SK-N-SH (cell line): ENCODE results near the gene CELSR3. TPM values are rescaled to one million over a fixed set of nuclear protein-coding genes. Genes with fewer than 3 reads are reported as not detected.

Experiments
- CTCF ChIA-PET: fragments of 300-600, 350-600 bp; formaldehyde crosslinking; extraction: SDS; loops from one replicate; lab custom pipeline; 2021; lab: Yijun Ruan, JAX
- POLR2A ChIA-PET: fragments of 350-600 bp; sonication (Branson Sonifier 250); formaldehyde crosslinking; extraction: SDS; loops from one replicate; lab custom pipeline; 2020; ENCODE audit warnings: antibody characterized with exemption, inconsistent platforms; lab: Yijun Ruan, JAX
- DNase-seq: peaks from one replicate; pipeline ENCODE4 v3.0.0; 2012
- H2AFZ ChIP-seq: fragments of 200-600 bp; sonication (generic); 2 replicates; pipeline ENCODE4 v1.8.1; 2016; ENCODE audit warnings: antibody characterized with exemption, mild to moderate bottlenecking, low read depth
- H3F3A ChIP-seq: fragments of 200-600 bp; sonication (generic); replicated peaks from 2 replicates; pipeline ENCODE3; 2016; ENCODE audit warnings: antibody characterized with exemption, mild to moderate bottlenecking; ENCODE audit not compliant: insufficient read depth
- H3K27ac ChIP-seq, 2 experiments: fragments of 200-500 bp in 1 of 2; fragments of 200-600 bp in 1 of 2; sonication (Bioruptor generic) in 1 of 2; sonication (generic), shearing (Covaris generic) in 1 of 2; 2 replicates each; pipeline versions ENCODE4 v1.5.1 to v1.6.1; 2014 to 2016; ENCODE audit warnings: low read depth in 2 of 2, inconsistent platforms in 1 of 2, low read length in 1 of 2, mild to moderate bottlenecking in 1 of 2, mixed read lengths in 1 of 2
- H3K27me3 ChIP-seq: fragments of 200-600 bp; sonication (generic), shearing (Covaris generic); 2 replicates; pipeline ENCODE4 v1.6.1; 2016; ENCODE audit warnings: mixed run types; ENCODE audit not compliant: insufficient read depth
- H3K36me3 ChIP-seq, 2 experiments: fragments of 200-500 bp in 1 of 2; fragments of 200-600 bp in 1 of 2; sonication (Bioruptor generic) in 1 of 2; sonication (generic) in 1 of 2; replicated peaks in 1 of 2; 2 replicates each; pipeline versions ENCODE3 to v1.5.1; 2014 to 2016; ENCODE audit warnings: low read length in 1 of 2, mild to moderate bottlenecking in 1 of 2; ENCODE audit not compliant: insufficient read depth in 2 of 2, control insufficient read depth in 1 of 2
- H3K4me1 ChIP-seq, 2 experiments: fragments of 200-500 bp in 1 of 2; fragments of 200-600 bp in 1 of 2; sonication (Bioruptor generic) in 1 of 2; sonication (generic), shearing (Covaris generic) in 1 of 2; 2 replicates each; pipeline versions ENCODE4 v1.5.1 to v1.6.1; 2014 to 2016; ENCODE audit warnings: low read depth in 1 of 2, low read length in 1 of 2, mixed run types in 1 of 2; ENCODE audit not compliant: insufficient read depth in 2 of 2, control insufficient read depth in 1 of 2
- H3K4me2 ChIP-seq: fragments of 200-600 bp; sonication (generic), shearing (Covaris generic); 2 replicates; pipeline ENCODE4 v1.6.1; 2017; ENCODE audit warnings: mixed run types
- H3K4me3 ChIP-seq, 2 experiments: fragments of 200-500 bp in 1 of 2; fragments of 200-600 bp in 1 of 2; sonication (Bioruptor generic) in 1 of 2; sonication (generic), shearing (Covaris generic) in 1 of 2; 2 replicates each; pipeline versions ENCODE4 v1.5.1 to v1.8.1; 2014 to 2016; ENCODE audit warnings: low read depth in 2 of 2, inconsistent platforms in 1 of 2, low read length in 1 of 2, mild to moderate bottlenecking in 1 of 2, mixed read lengths in 1 of 2, moderate library complexity in 1 of 2
- H3K79me2 ChIP-seq: fragments of 200-600 bp; sonication (generic); 2 replicates; pipeline ENCODE4 v1.8.1; 2017; ENCODE audit warnings: mild to moderate bottlenecking; ENCODE audit not compliant: insufficient read depth
- H3K9ac ChIP-seq: fragments of 200-600 bp; sonication (generic); 2 replicates; pipeline ENCODE4 v1.6.1; 2017; ENCODE audit warnings: mixed run types
- H3K9me2 ChIP-seq: fragments of 200-600 bp; sonication (generic); 2 replicates; pipeline ENCODE4 v1.6.1; 2017; ENCODE audit warnings: mixed run types
- H3K9me3 ChIP-seq: fragments of 200-600 bp; sonication (generic); 2 replicates; pipeline ENCODE4 v1.6.1; 2017; ENCODE audit warnings: mixed run types, mild to moderate bottlenecking, moderate library complexity
- H4K20me1 ChIP-seq: fragments of 200-600 bp; sonication (generic); 2 replicates; pipeline ENCODE4 v1.6.1; 2017; ENCODE audit warnings: mild to moderate bottlenecking, mixed run types; ENCODE audit not compliant: insufficient read depth
- EZH2phosphoT487 ChIP-seq: fragments of 200-600 bp; sonication (generic); IDR thresholded peaks from 2 replicates; pipeline ENCODE4 v1.6.1; 2017; ENCODE audit warnings: low read depth, mixed run types, mild to moderate bottlenecking, antibody characterized with exemption, moderate library complexity, borderline replicate concordance
- FOXJ3 ChIP-seq: sonication (generic); formaldehyde crosslinking; IDR thresholded peaks from 2 replicates; pipeline ENCODE4 v1.5.1; 2020; ENCODE audit warnings: mild to moderate bottlenecking, missing genetic modification reagents
- GABPA ChIP-seq: IDR thresholded peaks from 2 replicates; pipeline ENCODE4 v1.4.0; 2012; ENCODE audit warnings: low read depth, mild to moderate bottlenecking
- GATA2 ChIP-seq: sonication (generic); formaldehyde crosslinking; IDR thresholded peaks from 2 replicates; pipeline ENCODE4 v1.5.0; 2020; ENCODE audit warnings: mild to moderate bottlenecking, missing genetic modification reagents
- NRF1 ChIP-seq: IDR thresholded peaks from 2 replicates; pipeline ENCODE4 v1.6.1; 2012; ENCODE audit warnings: low read depth, mild to moderate bottlenecking, low read length
- RCOR1 ChIP-seq: fragments of 150-350 bp; IDR thresholded peaks from 2 replicates; pipeline ENCODE4 v1.6.1; 2017; ENCODE audit warnings: antibody characterized with exemption, low read length
- RFX5 ChIP-seq: IDR thresholded peaks from 2 replicates; pipeline ENCODE4 v1.6.1; 2012; ENCODE audit warnings: mild to moderate bottlenecking, improper control_type of control experiment, low read length
- RXRA ChIP-seq: IDR thresholded peaks from 2 replicates; pipeline ENCODE4 v1.4.0; 2012; ENCODE audit warnings: low read depth, mild to moderate bottlenecking, borderline replicate concordance
- SMC3 ChIP-seq: IDR thresholded peaks from 2 replicates; pipeline ENCODE4 v1.6.1; 2012; ENCODE audit warnings: low read depth, low read length, improper control_type of control experiment
- TEAD4 ChIP-seq: IDR thresholded peaks from 2 replicates; pipeline ENCODE4 v1.4.0; 2012; ENCODE audit warnings: mild to moderate bottlenecking, borderline replicate concordance; ENCODE audit not compliant: insufficient read depth
- YY1 ChIP-seq: IDR thresholded peaks from 2 replicates; pipeline ENCODE4 v1.4.0; 2012; ENCODE audit warnings: low read depth, mild to moderate bottlenecking
- WGBS: methylation state at CpG from one replicate; pipeline ENCODE4 v1.1.6; 2017; ENCODE audit warnings: low lambda C conversion rate; 5-methylcytosine and 5-hydroxymethylcytosine counted together
- polyA plus RNA-seq, 3 experiments: library from polyadenylated mRNA; depleted of rRNA; stranded (reverse); fragments of >200 nt; gene quantifications; 2 replicates each; pipeline ENCODE4 v1.2.3, GENCODE V29; 2012
- TF ChIP-seq, protein P1 (sequence below): fragments of 150-350 bp; IDR thresholded peaks from 2 replicates; pipeline ENCODE4 v1.6.1; 2016; ENCODE audit warnings: mild to moderate bottlenecking, low read depth, low read length
- TF ChIP-seq, protein P2 (sequence below): fragments of 150-350 bp; IDR thresholded peaks from 2 replicates; pipeline ENCODE4 v1.6.1; 2017; ENCODE audit warnings: antibody characterized with exemption, low read length, low read depth, borderline replicate concordance

Gene CELSR3
- polyA plus RNA-seq, 1 of the 3 experiments (the other 2 are of a cell fraction): 11.7 TPM

DNA sequence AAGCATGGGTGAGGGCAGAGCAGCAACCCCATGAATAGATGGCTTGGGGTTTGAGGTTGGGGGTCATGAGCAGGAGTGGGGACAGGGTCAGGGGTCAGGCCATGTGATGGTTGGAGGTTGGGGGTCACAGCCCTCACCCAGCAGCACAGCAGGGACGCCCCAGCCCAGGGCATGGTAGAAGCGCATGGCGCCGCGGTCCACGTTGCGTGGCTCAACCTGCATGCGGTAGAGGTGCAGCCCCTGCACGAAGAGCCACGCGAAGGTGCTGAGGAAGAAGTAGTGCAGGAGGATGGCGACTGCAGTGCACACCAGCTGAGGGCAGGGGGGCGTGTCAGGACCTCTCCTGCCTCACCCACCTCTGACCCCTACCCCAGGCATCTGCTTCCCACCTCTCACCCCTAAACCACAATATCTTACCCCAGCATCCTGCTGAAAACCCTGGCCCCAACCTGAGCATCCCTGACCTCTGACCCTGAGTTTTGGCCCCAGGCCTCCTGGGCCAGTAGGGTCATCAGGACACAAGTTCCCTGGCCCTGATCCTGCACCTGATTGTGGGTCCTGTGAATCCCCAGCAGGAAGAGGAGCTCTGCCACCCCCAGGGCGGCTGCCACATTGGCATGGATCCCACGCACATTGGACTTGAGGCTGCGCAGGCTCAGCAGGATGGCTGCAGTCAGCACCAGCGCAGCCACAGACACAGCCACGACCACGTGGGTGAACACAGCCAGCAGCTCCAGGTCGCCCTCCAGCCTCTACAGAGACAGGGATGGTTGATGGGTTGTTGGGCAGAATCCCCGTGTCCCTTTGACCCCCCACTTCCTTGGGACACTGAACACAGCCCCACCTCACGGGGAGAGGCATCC is 17.6 kb downstream of the CELSR3 start:
- Histone ChIP-seq H3K4me1 (no peaks in the 10 kb centered on the region), H3K9me3 (no peaks in the 10 kb centered on the region), H3K79me2 (no peaks in the 10 kb centered on the region), H3K4me3 (no peak overlapping the region), H3K27ac (no peak overlapping the region), H3K9me2 (no peaks in the 10 kb centered on the region), H3F3A (no peaks in the 10 kb centered on the region), H4K20me1 (no peaks in the 10 kb centered on the region), H3K27me3 (no peaks in the 10 kb centered on the region), H3K9ac (no peak overlapping the region), H3K36me3 (peaks cover 1 to 79% of the 10 kb centered on the region in 2 experiments), H3K4me2 (no peak overlapping the region), H2AFZ (no peak overlapping the region)
- no peak for DNase-seq
- ChIA-PET POLR2A (interaction anchor here (1.9 kb wide), 1 partner anchor 10 kb away, joined by 6 read pairs; the partner anchor contains the start of gene SLC26A6), CTCF (interaction anchor here (2.0 kb wide), 1 partner anchor 10 kb away, joined by 7 read pairs; the partner anchor contains the start of gene SLC26A6)
- 97% methylated on average over 13 of the region's 22 CpGs for WGBS
- TF ChIP-seq GABPA: no peak
- TF ChIP-seq SMC3: no peak
- TF ChIP-seq EZH2phosphoT487: no peak
- TF ChIP-seq TEAD4: no peak
- TF ChIP-seq, protein P1, sequence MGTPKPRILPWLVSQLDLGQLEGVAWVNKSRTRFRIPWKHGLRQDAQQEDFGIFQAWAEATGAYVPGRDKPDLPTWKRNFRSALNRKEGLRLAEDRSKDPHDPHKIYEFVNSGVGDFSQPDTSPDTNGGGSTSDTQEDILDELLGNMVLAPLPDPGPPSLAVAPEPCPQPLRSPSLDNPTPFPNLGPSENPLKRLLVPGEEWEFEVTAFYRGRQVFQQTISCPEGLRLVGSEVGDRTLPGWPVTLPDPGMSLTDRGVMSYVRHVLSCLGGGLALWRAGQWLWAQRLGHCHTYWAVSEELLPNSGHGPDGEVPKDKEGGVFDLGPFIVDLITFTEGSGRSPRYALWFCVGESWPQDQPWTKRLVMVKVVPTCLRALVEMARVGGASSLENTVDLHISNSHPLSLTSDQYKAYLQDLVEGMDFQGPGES: no peak
- TF ChIP-seq RCOR1: no peak
- no peak for TF ChIP-seq RFX5
- no peak for TF ChIP-seq YY1
- no peak for TF ChIP-seq RXRA

DNA sequence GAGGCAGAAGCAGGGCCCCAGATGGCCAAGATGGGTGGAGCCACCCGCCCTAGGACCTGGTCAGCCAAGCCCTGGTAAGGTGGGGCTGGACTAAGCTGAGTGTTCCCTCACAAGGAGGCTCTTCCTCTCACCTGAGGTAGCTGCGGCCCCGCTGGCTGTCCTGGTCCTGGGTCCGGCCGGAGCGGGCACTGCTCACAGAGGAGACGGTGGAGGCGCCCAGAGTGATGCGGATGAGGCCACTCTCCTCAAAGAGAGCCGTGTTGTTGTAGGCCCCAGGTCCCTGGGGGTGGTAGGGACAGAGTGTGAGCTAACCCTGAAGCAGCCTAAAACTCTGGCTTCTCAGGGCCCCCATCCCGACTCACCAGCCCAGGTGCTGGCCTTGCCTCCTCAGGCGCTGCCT is 20.1 kb downstream of the CELSR3 start:
- H3K4me3 ChIP-seq: no peak overlapping the region
- H3F3A ChIP-seq: no peaks in the 10 kb centered on the region
- WGBS: 95% methylated on average over 8 of the region's 12 CpGs
- H3K79me2 ChIP-seq: no peaks in the 10 kb centered on the region
- no peaks in the 10 kb centered on the region for H3K27me3 ChIP-seq
- TF ChIP-seq GATA2 (CRISPR knock-in tag) (no peak), FOXJ3 (no peak), NRF1 (no peak)
- TF ChIP-seq, protein P2, sequence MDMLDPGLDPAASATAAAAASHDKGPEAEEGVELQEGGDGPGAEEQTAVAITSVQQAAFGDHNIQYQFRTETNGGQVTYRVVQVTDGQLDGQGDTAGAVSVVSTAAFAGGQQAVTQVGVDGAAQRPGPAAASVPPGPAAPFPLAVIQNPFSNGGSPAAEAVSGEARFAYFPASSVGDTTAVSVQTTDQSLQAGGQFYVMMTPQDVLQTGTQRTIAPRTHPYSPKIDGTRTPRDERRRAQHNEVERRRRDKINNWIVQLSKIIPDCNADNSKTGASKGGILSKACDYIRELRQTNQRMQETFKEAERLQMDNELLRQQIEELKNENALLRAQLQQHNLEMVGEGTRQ: no peak
- H3K9me2 ChIP-seq: no peaks in the 10 kb centered on the region
- H4K20me1 ChIP-seq: no peaks in the 10 kb centered on the region
- H2AFZ ChIP-seq: no peak overlapping the region
- ChIA-PET CTCF (no interaction called here), POLR2A (no interaction called here)
- H3K27ac ChIP-seq: no peak overlapping the region
- no peak for DNase-seq
- H3K4me1 ChIP-seq: no peaks in the 10 kb centered on the region; a peak in 1 of 4 replicates
- peaks cover 2 to 77% of the 10 kb centered on the region in 2 experiments for H3K36me3 ChIP-seq
- no peak overlapping the region for H3K9ac ChIP-seq
- no peak overlapping the region for H3K4me2 ChIP-seq
- no peaks in the 10 kb centered on the region for H3K9me3 ChIP-seq
